ENCODE measurements around the gene STX16.

Gene STX16

GRCh38 chr20:58696411-58696961 is 45.4 kb downstream of the STX16 start:
- TF ChIP-seq SNAI2 (CRISPR knock-in tag; IDR thresholded peaks at IDR 0.05) (no peak), PPARA (CRISPR knock-in tag; IDR thresholded peaks at IDR 0.05; ENCODE audit: borderline replicate concordance) (no peak), ESRRG (CRISPR knock-in tag; IDR thresholded peaks at IDR 0.05) (no peak), ZC3H10 (CRISPR knock-in tag; IDR thresholded peaks at IDR 0.05) (no peak), BACH2 (CRISPR knock-in tag; IDR thresholded peaks at IDR 0.05; ENCODE audit: borderline replicate concordance) (no peak), ZFP3 (CRISPR knock-in tag; IDR thresholded peaks at IDR 0.05) (no peak), ISL1 (CRISPR knock-in tag; IDR thresholded peaks at IDR 0.05) (no peak), ZNF565 (CRISPR knock-in tag; conservative IDR thresholded peaks at IDR 0.05; ENCODE audit: low read depth) (no peak), RARB (CRISPR knock-in tag; IDR thresholded peaks at IDR 0.05) (no peak), TSHZ2 (CRISPR knock-in tag; IDR thresholded peaks at IDR 0.05) (no peak)
- no peak for ATAC-seq

DNA sequence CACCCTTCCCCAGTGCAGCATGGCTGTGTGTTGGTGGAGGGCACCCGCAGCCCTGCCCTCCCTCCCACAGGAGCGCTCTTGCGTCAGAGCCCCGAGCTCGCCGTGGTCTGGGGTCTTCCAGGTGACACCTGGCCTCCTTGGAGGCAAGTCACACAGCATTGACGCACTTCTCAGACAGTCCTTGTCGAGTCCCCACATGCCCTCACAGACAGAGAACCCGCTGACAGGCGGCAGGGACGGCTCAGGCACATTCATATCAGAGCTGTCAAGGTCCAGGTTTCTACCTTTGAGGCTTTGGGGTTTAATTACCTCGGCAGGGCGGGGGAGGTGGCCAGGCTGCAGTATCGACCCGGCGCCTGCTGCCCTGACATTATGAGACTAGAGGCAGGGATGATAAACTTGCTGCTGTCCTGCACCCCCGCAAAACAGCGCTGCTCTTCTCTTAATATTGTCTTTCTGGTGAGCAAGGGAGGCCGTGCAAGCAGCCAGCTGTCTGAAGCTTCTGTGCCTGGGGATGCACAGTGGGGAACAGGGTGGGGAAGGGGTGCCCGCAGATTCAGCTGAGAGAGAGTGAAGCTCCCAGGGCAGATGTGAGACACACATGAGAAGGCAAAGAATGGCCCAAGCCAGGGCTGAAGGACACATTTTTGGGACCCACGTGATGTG is 46.3 kb downstream of the STX16 start:
- no peak for ATAC-seq
- TF ChIP-seq CSRNP3 (CRISPR knock-in tag; IDR thresholded peaks at IDR 0.05) (no peak), TOX (CRISPR knock-in tag; IDR thresholded peaks at IDR 0.05; ENCODE audit: borderline replicate concordance) (no peak), CSDC2 (CRISPR knock-in tag; IDR thresholded peaks at IDR 0.05) (no peak), GLIS3 (CRISPR knock-in tag; IDR thresholded peaks at IDR 0.05) (no peak), PPARA (CRISPR knock-in tag; IDR thresholded peaks at IDR 0.05; ENCODE audit: borderline replicate concordance) (no peak), TSHZ2 (CRISPR knock-in tag; IDR thresholded peaks at IDR 0.05) (no peak), ARNTL (CRISPR knock-in tag; IDR thresholded peaks at IDR 0.05; ENCODE audit: borderline replicate concordance, low read depth) (no peak), ISL1 (CRISPR knock-in tag; IDR thresholded peaks at IDR 0.05) (no peak), POU6F1 (CRISPR knock-in tag; IDR thresholded peaks at IDR 0.05; ENCODE audit: borderline replicate concordance, low read depth) (no peak), ZNF565 (CRISPR knock-in tag; conservative IDR thresholded peaks at IDR 0.05; ENCODE audit: low read depth) (no peak)

DNA sequence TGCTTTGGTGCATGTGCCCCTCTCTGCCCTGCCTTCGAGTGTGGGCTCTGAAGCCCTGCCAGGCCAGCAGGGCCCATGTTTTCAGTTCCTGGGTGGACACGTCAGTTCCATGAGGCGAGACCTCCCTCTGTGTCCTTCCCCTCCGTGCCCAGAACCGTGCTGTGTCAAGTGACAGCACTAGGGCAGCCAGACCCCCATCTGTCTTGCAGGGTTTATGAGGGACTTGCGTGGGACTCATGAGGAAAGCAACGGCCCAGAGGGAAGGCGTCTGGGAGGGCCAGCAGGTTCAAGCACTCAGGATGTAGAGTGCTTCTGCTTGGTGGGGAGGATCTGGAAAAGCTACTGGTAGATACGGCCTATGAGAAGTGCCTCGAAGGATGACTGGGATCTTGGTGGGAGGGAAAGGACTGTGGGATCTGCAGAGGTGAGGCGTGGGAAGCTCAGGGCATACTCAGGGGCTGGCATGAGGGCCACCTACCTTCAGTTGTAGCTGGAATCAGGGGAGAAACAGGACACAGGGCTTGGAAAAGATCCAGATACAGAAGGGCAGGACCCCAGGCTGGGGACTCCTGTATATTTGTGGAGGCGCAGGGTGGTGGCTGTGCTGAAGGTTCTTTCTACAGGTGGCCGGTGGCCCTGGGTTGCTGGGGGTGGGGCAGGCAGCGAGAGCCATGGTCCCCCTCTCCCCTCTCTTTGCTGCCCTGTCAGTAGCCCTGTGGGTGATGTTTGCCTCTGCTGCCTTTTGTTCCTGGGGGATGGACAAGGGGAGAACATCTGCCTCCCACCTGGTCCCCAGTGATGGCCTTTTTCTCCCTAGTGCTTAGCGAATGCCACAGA is 47.0 kb downstream of the STX16 start:
- TF ChIP-seq ESRRG (CRISPR knock-in tag; IDR thresholded peaks at IDR 0.05) (no peak), ZNF70 (CRISPR knock-in tag; IDR thresholded peaks at IDR 0.05) (no peak), RARB (CRISPR knock-in tag; IDR thresholded peaks at IDR 0.05) (no peak), OSR1 (CRISPR knock-in tag; IDR thresholded peaks at IDR 0.05) (no peak)
- ATAC-seq, result no peak

All from SK-N-SH treated with all-trans-retinoic acid at 6 μM for 48 hours (cell line).